ENCODE results near the gene DMRTA2.

Gene DMRTA2

GRCh38 chr1:50424045-50424883, 1.0 kb upstream of the DMRTA2 start:
- DNase-seq (ENCODE audit: low read depth) = no peak

GRCh38 chr1:50423670-50424000, 392 bp upstream of the DMRTA2 start:
- no peak for DNase-seq (ENCODE audit: low read depth)

GRCh38 chr1:50422675-50422945, 633 bp downstream of the DMRTA2 start:
- no peak for DNase-seq (ENCODE audit: low read depth)

GRCh38 chr1:50421768-50422674, 1.2 kb downstream of the DMRTA2 start:
- DNase-seq (ENCODE audit: low read depth) = no peak

GRCh38 chr1:50421366-50421748, 1.9 kb downstream of the DMRTA2 start:
- no peak for DNase-seq (ENCODE audit: low read depth)

GRCh38 chr1:50420689-50421365, 2.4 kb downstream of the DMRTA2 start:
- DNase-seq (ENCODE audit: low read depth) = no peak

GRCh38 chr1:50419907-50420677, 3.2 kb downstream of the DMRTA2 start:
- DNase-seq (ENCODE audit: low read depth) = no peak

GRCh38 chr1:50419192-50419906, 3.9 kb downstream of the DMRTA2 start:
- DNase-seq (ENCODE audit: low read depth) = no peak

GRCh38 chr1:50418600-50419109, 4.6 kb downstream of the DMRTA2 start:
- DNase-seq (ENCODE audit: low read depth) = no peak

- DNase-seq (ENCODE audit: low read depth) = no peak
Measured at GRCh38 chr1:50417946-50418599, 5.2 kb downstream of the DMRTA2 start.

GRCh38 chr1:50417507-50417906, 5.7 kb downstream of the DMRTA2 start:
- no peak for DNase-seq (ENCODE audit: low read depth)

- no peak for DNase-seq (ENCODE audit: low read depth)
Measured at GRCh38 chr1:50416553-50417453, 6.4 kb downstream of the DMRTA2 start.

- no peak for DNase-seq (ENCODE audit: low read depth)
Measured at GRCh38 chr1:50416150-50416527, 7.1 kb downstream of the DMRTA2 start.

GRCh38 chr1:50415235-50416149, 7.8 kb downstream of the DMRTA2 start:
- no peak for DNase-seq (ENCODE audit: low read depth)

GRCh38 chr1:50414853-50415234, 8.4 kb downstream of the DMRTA2 start:
- DNase-seq (ENCODE audit: low read depth) = no peak

- DNase-seq (ENCODE audit: low read depth) = no peak
Measured at GRCh38 chr1:50412813-50413476, 10.3 kb downstream of the DMRTA2 start.

GRCh38 chr1:50405814-50406213, 17.4 kb downstream of the DMRTA2 start:
- DNase-seq (ENCODE audit: low read depth) = no peak

- no peak for DNase-seq (ENCODE audit: low read depth)
Measured at GRCh38 chr1:50393522-50394120, 29.6 kb downstream of the DMRTA2 start.
